Stimulated activated CD8-positive, alpha-beta memory T cell treated with anti-CD3 and anti-CD28 coated beads, Interleukin-15, amount 100 ng/mL, for 24 hours (primary cell): ENCODE measurements around the gene STK32B.

Experiments used
- DNase-seq: peaks from one replicate; pipeline ENCODE4 v3.0.0-alpha.2; 2020; ENCODE audit warnings: low read depth

Gene STK32B

DNA sequence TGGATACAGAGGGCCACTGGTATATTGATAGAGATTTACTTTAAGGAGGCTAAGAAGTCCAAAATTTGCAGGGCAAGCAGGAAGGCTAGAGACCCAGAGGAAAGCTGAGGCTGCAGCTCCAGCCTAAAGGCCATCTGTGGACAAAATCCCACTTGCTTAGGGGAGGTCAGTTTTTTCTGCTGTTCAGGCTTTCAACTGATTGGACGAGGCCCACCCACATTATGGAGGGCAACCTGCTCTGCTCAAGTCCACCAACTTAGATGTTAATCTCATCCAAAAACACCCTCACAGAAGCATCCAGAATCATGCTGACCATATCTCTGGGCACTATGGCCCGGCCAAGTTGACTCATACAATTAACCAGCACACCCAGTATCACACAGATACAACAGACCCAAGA, 480.8 kb downstream of the STK32B start:
- DNase-seq: no peak

DNA sequence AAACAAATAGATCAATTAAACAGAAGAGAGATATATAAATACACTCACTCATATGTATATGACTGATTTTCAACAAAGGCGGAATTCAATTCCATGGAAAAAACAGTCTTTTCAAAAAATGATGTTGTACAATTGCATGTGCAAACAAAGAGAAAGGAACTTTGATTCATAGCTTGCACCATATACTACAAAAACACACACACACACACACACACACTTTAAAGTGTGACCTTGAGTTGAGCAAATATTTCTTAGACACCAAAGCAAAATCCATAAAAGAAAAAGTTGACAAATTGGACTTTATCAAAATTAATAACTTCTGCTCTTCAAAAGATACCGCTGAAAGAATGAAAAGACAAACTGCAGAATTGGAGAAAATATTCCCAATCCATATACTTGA, 488.3 kb downstream of the STK32B start:
- DNase-seq: no peak

DNA sequence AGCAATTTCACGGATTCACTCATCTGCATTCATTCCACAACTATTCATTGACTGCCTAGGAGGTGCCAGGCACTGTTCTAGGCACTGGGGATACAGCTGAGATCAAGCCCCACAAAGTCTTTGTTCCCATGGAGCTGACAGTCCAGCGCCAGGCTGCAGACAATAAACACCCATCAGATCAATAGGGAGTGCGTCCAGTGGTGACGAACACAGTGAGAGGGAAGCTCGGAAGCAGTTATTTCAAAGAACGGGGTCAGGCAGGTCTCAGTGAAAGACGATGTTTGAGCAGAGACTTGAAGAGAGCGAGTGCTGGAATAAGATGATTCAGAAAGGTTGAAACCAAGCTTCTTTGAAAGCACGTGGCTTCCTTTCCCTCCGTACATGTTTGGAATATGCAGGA, 489.9 kb downstream of the STK32B start:
- DNase-seq: no peak

GRCh38 chr4:5543681-5544080, 492.4 kb downstream of the STK32B start:
- DNase-seq: no peak

DNA sequence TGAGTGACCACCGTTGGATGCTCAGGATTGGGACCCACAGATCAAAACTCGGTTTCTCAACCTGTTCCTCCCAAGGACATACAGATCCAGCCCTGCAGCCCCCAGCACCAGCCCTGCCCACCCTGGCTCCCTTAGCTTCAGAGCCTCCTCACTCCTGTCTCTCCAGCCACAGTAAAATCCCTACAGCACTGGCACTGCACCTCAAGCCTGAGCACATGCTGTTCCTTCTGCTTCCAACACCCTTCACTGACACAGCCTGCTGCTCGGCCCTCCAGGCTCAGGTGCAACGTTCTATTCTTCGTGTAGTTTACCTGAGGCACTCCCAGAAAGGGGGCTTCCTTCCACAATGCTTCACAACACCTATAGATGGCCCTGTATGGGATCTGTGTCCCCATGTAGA, 493.5 kb downstream of the STK32B start:
- no peak for DNase-seq

- DNase-seq: no peak
These were observed 494.0 kb downstream of the STK32B start for GRCh38 chr4:5545271-5545670.

- no peak for DNase-seq
These were observed 496.5 kb downstream of the STK32B start for GRCh38 chr4:5547651-5548249.
